Measurements from ENCODE around the gene L3MBTL4.

DNA sequence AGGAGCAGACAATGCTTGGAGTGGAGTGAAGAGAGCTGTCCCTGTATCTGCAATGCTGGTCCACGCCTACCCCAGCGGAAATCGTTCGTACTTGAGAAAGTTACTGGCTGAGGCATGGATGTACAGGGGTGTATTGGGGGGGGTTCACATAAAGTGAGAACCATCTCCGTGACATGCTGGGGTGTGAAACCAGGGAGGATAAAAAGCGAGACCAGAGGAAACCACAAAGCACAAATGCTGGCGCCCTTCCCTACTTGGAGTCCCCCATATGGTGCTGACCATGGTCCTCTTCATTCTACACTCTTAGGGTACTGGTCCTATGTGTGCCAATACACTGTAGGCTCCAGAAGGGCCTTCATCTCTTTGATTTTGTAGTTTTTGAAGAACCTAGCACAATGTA, 244.1 kb downstream of the L3MBTL4 start:
- TF ChIP-seq CTCF (IDR thresholded peaks at IDR 0.05) (no peak), POLR2A (IDR thresholded peaks at IDR 0.05) (no peak)

Measured in heart left ventricle (tissue), 13 donors.